ENCODE data around the gene LRP1. TPM values are rescaled to one million over a fixed set of nuclear protein-coding genes. Genes with fewer than 3 reads are reported as not detected.

LRP1 gene
- total and polyA plus RNA-seq, 2 of the 4 experiments (the other 2 are of a cell fraction) = 73.1 to 142 TPM

GRCh38 chr12:57162553-57163125 is 34.4 kb downstream of the LRP1 start:
- no peak for DNase-seq
- Histone ChIP-seq H3K9me1 (ENCODE audit: insufficient read depth, low read length) (peaks cover 18% of the 10 kb centered on the region), H3K9ac (ENCODE audit: low read depth, low read length) (no peak overlapping the region), H3K14ac (replicated peaks; ENCODE audit: low read depth, low read length) (no peak overlapping the region), H3K4ac (ENCODE audit: low read depth, low read length) (no peak overlapping the region), H3K79me1 (ENCODE audit: low read depth in 1 of 2, low read length in 2 of 2) (peaks cover 25 to 76% of the 10 kb centered on the region in 2 experiments; a peak in 3 of 4 replicates), H3K27me3 (ENCODE audit: control insufficient read depth, insufficient read depth, low read length) (no peaks in the 10 kb centered on the region), H3K4me3 (ENCODE audit: insufficient read depth, low read depth, low read length) (no peak overlapping the region), H2BK5ac (ENCODE audit: low read depth, low read length, poor library complexity, severe bottlenecking) (no peak overlapping the region), H4K20me1 (ENCODE audit: insufficient read depth, low read length) (peaks cover 53% of the 10 kb centered on the region), H3K4me1 (ENCODE audit: control insufficient read depth, insufficient read depth, low read length) (peaks cover 4% of the 10 kb centered on the region), H3K23ac (ENCODE audit: low read depth, low read length) (no peak overlapping the region), H4K91ac (ENCODE audit: insufficient read depth, low read depth, low read length) (no peak overlapping the region), H3K56ac (ENCODE audit: extremely low read depth, insufficient read depth, low read length) (no peak overlapping the region), H4K8ac (ENCODE audit: low read depth in 2 of 2, low read length in 2 of 2) (no peak overlapping the region), H3K36me3 (ENCODE audit: control insufficient read depth, insufficient read depth, low read length) (peaks cover 88% of the 10 kb centered on the region), H2AK5ac (ENCODE audit: low read depth, low read length) (no peak overlapping the region), H2BK20ac (ENCODE audit: low read depth, low read length) (no peak overlapping the region), H3K27ac (ENCODE audit: insufficient read depth, low read length) (no peak overlapping the region), H3K18ac (ENCODE audit: low read depth, low read length) (no peak overlapping the region), H3K9me3 (ENCODE audit: control insufficient read depth, insufficient read depth, low read length) (no peaks in the 10 kb centered on the region), H2BK15ac (ENCODE audit: low read depth, low read length) (no peak overlapping the region), H2AK9ac (replicated peaks; ENCODE audit: low read depth, low read length, poor library complexity) (no peak overlapping the region), H2AFZ (replicated peaks; ENCODE audit: low read length, poor library complexity) (no peak overlapping the region), H2BK120ac (ENCODE audit: low read depth, low read length) (no peak overlapping the region), H3K4me2 (ENCODE audit: low read depth, low read length) (no peak overlapping the region), H4K5ac (ENCODE audit: low read depth, low read length) (no peak overlapping the region)
- intact Hi-C loops (cut with micrococcal nuclease) (no loop called here), in situ Hi-C loops (cut with MboI; ENCODE audit: low sequenced_read_pairs) (no loop called here), dilution Hi-C loops (cut with HindIII; ENCODE audit: low sequenced_read_pairs, unreplicated experiment) (no loop called here)
- no peak for ATAC-seq (ENCODE audit: low read depth)
- CTCF ChIA-PET = no interaction called here
- WGBS, 2 experiments (ENCODE audit: extremely low coverage in 2 of 2, insufficient read length in 1 of 2) = no CpG with 5 or more reads among the region's 8 CpGs
- no peak for TF ChIP-seq CHD1 (IDR thresholded peaks at IDR 0.05; ENCODE audit: low read depth, low read length)
- no peak for TF ChIP-seq FOS (IDR thresholded peaks at IDR 0.05; ENCODE audit: low read depth, low read length)
- no peak for TF ChIP-seq MAZ (IDR thresholded peaks at IDR 0.05; ENCODE audit: borderline replicate concordance, low read depth, low read length)
- no peak for TF ChIP-seq BHLHE40 (IDR thresholded peaks at IDR 0.05; ENCODE audit: low read depth, low read length)
- no peak for TF ChIP-seq RAD21 (IDR thresholded peaks at IDR 0.05; ENCODE audit: low read length)
- no peak for TF ChIP-seq USF2 (IDR thresholded peaks at IDR 0.05; ENCODE audit: low read depth, low read length)
- TF ChIP-seq MAFK (IDR thresholded peaks at IDR 0.05; ENCODE audit: low read depth, low read length) = no peak
- no peak for TF ChIP-seq NFE2L2 (IDR thresholded peaks at IDR 0.05; ENCODE audit: low read depth, low read length)
- TF ChIP-seq RCOR1 (IDR thresholded peaks at IDR 0.05; ENCODE audit: insufficient replicate concordance, low read length) = no peak
- no peak for TF ChIP-seq CEBPB (IDR thresholded peaks at IDR 0.05; ENCODE audit: low read depth, low read length)
- no TSS peak for BruUV-seq (replicated peaks)
- POLR2A ChIA-PET (ENCODE audit: unreplicated experiment) = no interaction called here

Measured in IMR-90 (cell line).